PC-3 (cell line): ENCODE results near the gene ARHGAP9. TPM values are rescaled to one million over a fixed set of nuclear protein-coding genes. Genes with fewer than 3 reads are reported as not detected.

Experiments
- ATAC-seq: fragments of 200-7000 bp; cut with Tn5 transposase; 2 replicates; pipeline ENCODE4 v1.9.1; 2020; ENCODE audit warnings: mild to moderate bottlenecking, moderate library complexity
- BruUV-seq: library from RNA; stranded (reverse); fragments of 400-500 nt; replicated peaks from 2 replicates; lab custom pipeline; 2021; lab: Mats Ljungman, UMichigan
- CTCF ChIA-PET: fragments of 300-600 bp; sonication (Branson Sonifier 250); formaldehyde crosslinking; loops from one replicate; lab custom pipeline; 2022; ENCODE audit warnings: antibody characterized with exemption; lab: Charles Lee
- POLR2A ChIA-PET: fragments of 300-600 bp; sonication (Branson Sonifier 250); formaldehyde crosslinking; loops from one replicate; lab custom pipeline; 2022; ENCODE audit warnings: antibody characterized with exemption; ENCODE audit not compliant: unreplicated experiment; lab: Charles Lee
- DNase-seq: peaks from one replicate; pipeline ENCODE4 v3.0.0-alpha.2; 2015
- H2AFZ ChIP-seq: fragments of 300-600 bp; sonication (generic); 2 replicates; pipeline ENCODE4 v1.6.0; 2016; ENCODE audit warnings: antibody characterized with exemption, low read length
- H3F3A ChIP-seq: fragments of 300-600 bp; sonication (generic); one replicate; pipeline ENCODE4 v1.6.0; 2017; ENCODE audit warnings: antibody characterized with exemption, low read length, control low read depth, mild to moderate bottlenecking; ENCODE audit not compliant: unreplicated experiment
- H3K27ac ChIP-seq: fragments of 300-600 bp; sonication (generic); 2 replicates; pipeline ENCODE4 v1.5.1; 2016; ENCODE audit warnings: mild to moderate bottlenecking, low read length
- H3K27me3 ChIP-seq: fragments of 300-600 bp; sonication (generic); 2 replicates; pipeline ENCODE4 v1.6.1; 2016; ENCODE audit warnings: low read length, mixed read lengths
- H3K36me3 ChIP-seq: fragments of 300-600 bp; sonication (generic); 2 replicates; pipeline ENCODE4 v1.6.1; 2016; ENCODE audit warnings: low read depth, mixed run types, low read length, mixed read lengths
- H3K4me1 ChIP-seq: fragments of 300-600 bp; sonication (generic); 2 replicates; pipeline ENCODE4 v1.5.1; 2016; ENCODE audit warnings: low read length; ENCODE audit not compliant: insufficient read depth
- H3K4me2 ChIP-seq: fragments of 300-600 bp; sonication (generic); 2 replicates; pipeline ENCODE4 v1.6.0; 2016; ENCODE audit warnings: low read length
- H3K4me3 ChIP-seq: fragments of 300-600 bp; sonication (generic); 2 replicates; pipeline ENCODE4 v1.5.1; 2016; ENCODE audit warnings: mild to moderate bottlenecking, low read length, mixed read lengths
- H3K79me2 ChIP-seq: fragments of 300-600 bp; sonication (generic); 2 replicates; pipeline ENCODE4 v1.6.1; 2017; ENCODE audit warnings: low read length, mixed read lengths
- H3K9ac ChIP-seq: fragments of 300-600 bp; sonication (generic); 2 replicates; pipeline ENCODE4 v1.6.0; 2016; ENCODE audit warnings: mild to moderate bottlenecking, low read length
- H3K9me2 ChIP-seq: fragments of 300-600 bp; sonication (generic); replicated peaks from 2 replicates; pipeline ENCODE4 v1.6.1; 2016; ENCODE audit warnings: mixed run types, low read length, mixed read lengths
- H3K9me3 ChIP-seq: fragments of 300-600 bp; sonication (generic); 2 replicates; pipeline ENCODE4 v1.6.1; 2016; ENCODE audit warnings: low read length, mixed read lengths
- H4K20me1 ChIP-seq: fragments of 300-600 bp; sonication (generic); 2 replicates; pipeline ENCODE4 v1.6.1; 2016; ENCODE audit warnings: low read length, mixed read lengths
- EZH2 ChIP-seq: fragments of 300-600 bp; sonication (generic); IDR thresholded peaks from one replicate; pipeline ENCODE4 v1.6.1; 2017; ENCODE audit warnings: antibody characterized with exemption, mild to moderate bottlenecking, low read length; ENCODE audit not compliant: unreplicated experiment
- EZH2phosphoT487 ChIP-seq: fragments of 300-600 bp; sonication (generic); IDR thresholded peaks from 2 replicates; pipeline ENCODE4 v1.6.1; 2018; ENCODE audit warnings: mild to moderate bottlenecking, antibody characterized with exemption, low read length, borderline replicate concordance
- intact Hi-C: fragments of 100-400 bp; cut with micrococcal nuclease; formaldehyde crosslinking; loops from 2 replicates; pipeline ENCODE4 v1.9.0; 2023
- total RNA-seq: library from RNA; depleted of rRNA; stranded (reverse); fragments of >200 nt; gene quantifications from 2 replicates; pipeline ENCODE4 v1.2.3, GENCODE V29; 2014
- TF ChIP-seq, protein P1 (sequence below): fragments of 300-600 bp; sonication (generic); conservative IDR thresholded peaks from 2 replicates; pipeline ENCODE4 v1.5.1; 2017; ENCODE audit warnings: antibody characterized with exemption, low read depth, mild to moderate bottlenecking, low read length

ARHGAP9 gene
- total RNA-seq, 1 experiment from 2014 or later = not detected

DNA sequence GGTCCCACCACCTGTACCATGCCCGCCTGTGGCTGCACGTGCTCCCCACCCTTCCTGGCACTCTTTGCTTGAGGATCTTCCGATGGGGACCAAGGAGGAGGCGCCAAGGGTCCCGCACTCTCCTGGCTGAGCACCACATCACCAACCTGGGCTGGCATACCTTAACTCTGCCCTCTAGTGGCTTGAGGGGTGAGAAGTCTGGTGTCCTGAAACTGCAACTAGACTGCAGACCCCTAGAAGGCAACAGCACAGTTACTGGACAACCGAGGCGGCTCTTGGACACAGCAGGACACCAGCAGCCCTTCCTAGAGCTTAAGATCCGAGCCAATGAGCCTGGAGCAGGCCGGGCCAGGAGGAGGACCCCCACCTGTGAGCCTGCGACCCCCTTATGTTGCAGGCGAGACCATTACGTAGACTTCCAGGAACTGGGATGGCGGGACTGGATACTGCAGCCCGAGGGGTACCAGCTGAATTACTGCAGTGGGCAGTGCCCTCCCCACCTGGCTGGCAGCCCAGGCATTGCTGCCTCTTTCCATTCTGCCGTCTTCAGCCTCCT, 23.4 kb downstream of the ARHGAP9 start:
- Histone ChIP-seq H3K27me3 (peaks cover 10% of the 10 kb centered on the region; the same call in 1 of the 2 replicates), H3K27ac (no peak overlapping the region), H4K20me1 (no peaks in the 10 kb centered on the region), H3K4me3 (no peak overlapping the region), H3K9ac (no peak overlapping the region), H2AFZ (no peak overlapping the region), H3K4me2 (0 out of 2 replicates have a peak overlapping the region, but pooled peaks have one; percentile 25), H3K9me3 (no peaks in the 10 kb centered on the region), H3K36me3 (no peaks in the 10 kb centered on the region), H3K79me2 (no peaks in the 10 kb centered on the region), H3K4me1 (peaks cover 26% of the 10 kb centered on the region), H3K9me2 (no peaks in the 10 kb centered on the region), H3F3A (no peaks in the 10 kb centered on the region)
- TF ChIP-seq, protein P1, sequence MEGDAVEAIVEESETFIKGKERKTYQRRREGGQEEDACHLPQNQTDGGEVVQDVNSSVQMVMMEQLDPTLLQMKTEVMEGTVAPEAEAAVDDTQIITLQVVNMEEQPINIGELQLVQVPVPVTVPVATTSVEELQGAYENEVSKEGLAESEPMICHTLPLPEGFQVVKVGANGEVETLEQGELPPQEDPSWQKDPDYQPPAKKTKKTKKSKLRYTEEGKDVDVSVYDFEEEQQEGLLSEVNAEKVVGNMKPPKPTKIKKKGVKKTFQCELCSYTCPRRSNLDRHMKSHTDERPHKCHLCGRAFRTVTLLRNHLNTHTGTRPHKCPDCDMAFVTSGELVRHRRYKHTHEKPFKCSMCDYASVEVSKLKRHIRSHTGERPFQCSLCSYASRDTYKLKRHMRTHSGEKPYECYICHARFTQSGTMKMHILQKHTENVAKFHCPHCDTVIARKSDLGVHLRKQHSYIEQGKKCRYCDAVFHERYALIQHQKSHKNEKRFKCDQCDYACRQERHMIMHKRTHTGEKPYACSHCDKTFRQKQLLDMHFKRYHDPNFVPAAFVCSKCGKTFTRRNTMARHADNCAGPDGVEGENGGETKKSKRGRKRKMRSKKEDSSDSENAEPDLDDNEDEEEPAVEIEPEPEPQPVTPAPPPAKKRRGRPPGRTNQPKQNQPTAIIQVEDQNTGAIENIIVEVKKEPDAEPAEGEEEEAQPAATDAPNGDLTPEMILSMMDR = peak; percentile 87
- TF ChIP-seq EZH2phosphoT487 = no peak
- intact Hi-C loops = no loop called here
- peak; percentile 26; the same call in 1 of the 2 replicates for ATAC-seq
- peak; percentile 60 for DNase-seq
- no TSS peak for BruUV-seq
- ChIA-PET CTCF (interaction anchor here (0.5 to 1.1 kb wide), 3 partner anchors 23 to 148 kb away, joined by 3 to 10 read pairs (median 3); no protein-coding TSS in a partner anchor), POLR2A (no interaction called here)

DNA sequence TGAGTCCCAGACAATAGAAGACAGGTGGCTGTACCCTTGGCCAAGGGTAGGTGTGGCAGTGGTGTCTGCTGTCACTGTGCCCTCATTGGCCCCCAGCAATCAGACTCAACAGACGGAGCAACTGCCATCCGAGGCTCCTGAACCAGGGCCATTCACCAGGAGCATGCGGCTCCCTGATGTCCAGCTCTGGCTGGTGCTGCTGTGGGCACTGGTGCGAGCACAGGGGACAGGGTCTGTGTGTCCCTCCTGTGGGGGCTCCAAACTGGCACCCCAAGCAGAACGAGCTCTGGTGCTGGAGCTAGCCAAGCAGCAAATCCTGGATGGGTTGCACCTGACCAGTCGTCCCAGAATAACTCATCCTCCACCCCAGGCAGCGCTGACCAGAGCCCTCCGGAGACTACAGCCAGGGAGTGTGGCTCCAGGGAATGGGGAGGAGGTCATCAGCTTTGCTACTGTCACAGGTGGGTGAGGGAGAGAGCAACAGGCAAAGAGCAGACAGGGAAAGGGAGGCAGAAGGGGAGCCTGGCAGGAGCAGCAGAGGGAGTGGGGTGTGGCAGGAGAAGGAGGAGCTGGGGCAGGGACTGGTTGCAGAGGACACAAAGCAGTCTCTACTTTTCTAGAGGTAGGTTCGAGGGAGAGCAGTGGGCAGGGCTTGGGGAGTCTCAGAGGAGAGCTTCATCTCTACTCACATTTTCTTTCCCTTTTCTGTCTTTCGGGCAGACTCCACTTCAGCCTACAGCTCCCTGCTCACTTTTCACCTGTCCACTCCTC, 24.1 kb downstream of the ARHGAP9 start:
- DNase-seq (no peak), ATAC-seq (no peak)
- Histone ChIP-seq H3K9me3 (no peaks in the 10 kb centered on the region), H3K4me2 (0 out of 2 replicates have a peak overlapping the region, but pooled peaks have one; percentile 25), H3K27ac (no peak overlapping the region), H3K36me3 (no peaks in the 10 kb centered on the region), H3K79me2 (no peaks in the 10 kb centered on the region), H4K20me1 (no peaks in the 10 kb centered on the region), H3K9me2 (no peaks in the 10 kb centered on the region), H3K4me1 (peaks cover 23% of the 10 kb centered on the region), H3F3A (no peaks in the 10 kb centered on the region), H3K27me3 (0 out of 2 replicates have a peak, but pooled peaks cover 4% of the 10 kb centered on the region), H2AFZ (no peak overlapping the region), H3K4me3 (no peak overlapping the region), H3K9ac (no peak overlapping the region)
- CTCF ChIA-PET = interaction anchor here (0.5 to 1.1 kb wide), 5 partner anchors 23 to 226 kb away, joined by 3 to 18 read pairs (median 7); partner anchors contain the start of gene SHMT2
- BruUV-seq = no TSS peak
- POLR2A ChIA-PET = no interaction called here
- intact Hi-C loops = no loop called here
- TF ChIP-seq EZH2 (no peak), EZH2phosphoT487 (no peak)
- TF ChIP-seq, protein P1 = no peak
